Breast epithelium (tissue), 3 donors: ENCODE measurements around the gene CENPE.

ENCODE experiments used
- CTCF ChIP-seq, 3 donors: fragments of 450-650 bp; IDR thresholded peaks; one replicate each; pipeline ENCODE4 v1.5.1; 2016 to 2017; ENCODE audit warnings: antibody characterized with exemption in 3 of 3, mild to moderate bottlenecking in 3 of 3, moderate library complexity in 3 of 3
- POLR2A ChIP-seq: fragments of 450-650 bp; IDR thresholded peaks from one replicate; pipeline ENCODE4 v1.6.1; 2016; ENCODE audit warnings: antibody characterized with exemption, mild to moderate bottlenecking, moderate library complexity
- POLR2AphosphoS5 ChIP-seq, 3 donors: sonication (generic); formaldehyde crosslinking; IDR thresholded peaks; one replicate each; pipeline ENCODE4 v1.6.1; 2017; ENCODE audit warnings: antibody characterized with exemption in 3 of 3

- TF ChIP-seq CTCF (IDR thresholded peaks at IDR 0.05), result no peak
- no peak for TF ChIP-seq POLR2A
- TF ChIP-seq POLR2AphosphoS5 (IDR thresholded peaks at IDR 0.05), result no peak
Measured at GRCh38 chr4:103089481-103089880, 108.7 kb downstream of the CENPE start.
